Uterus (tissue), 2 donors: ENCODE measurements around the gene HAAO.

ENCODE experiments used
- CTCF ChIP-seq, 4 experiments: fragments of 200-600 bp in 2 of 4; fragments of 450-650 bp in 2 of 4; sonication (generic) in 2 of 4; IDR thresholded peaks; one replicate each; pipeline ENCODE4 v1.5.1; 2016 to 2019; ENCODE audit warnings: antibody characterized with exemption in 4 of 4, mild to moderate bottlenecking in 2 of 4, moderate library complexity in 1 of 4
- POLR2A ChIP-seq, 2 donors: fragments of 450-650 bp; IDR thresholded peaks; one replicate each; pipeline ENCODE4 v1.6.1; 2016; ENCODE audit warnings: antibody characterized with exemption in 2 of 2, mild to moderate bottlenecking in 1 of 2, moderate library complexity in 1 of 2

GRCh38 chr2:42819160-42819559 lies 26.8 kb upstream of the HAAO start:
- TF ChIP-seq CTCF (IDR thresholded peaks at IDR 0.05) (no peak), POLR2A (IDR thresholded peaks at IDR 0.05) (no peak)
